ENCODE measurements around the gene POLR2A.
"Not testable (repeated sequence)": the region's sequence is repeated elsewhere in the genome, so short reads cannot be mapped to it uniquely, and the experiment has no call there.

The POLR2A gene

GRCh38 chr17:7478276-7479212 is 5.6 kb upstream of the POLR2A start:
- DNase-seq: peak; percentile 79

DNA sequence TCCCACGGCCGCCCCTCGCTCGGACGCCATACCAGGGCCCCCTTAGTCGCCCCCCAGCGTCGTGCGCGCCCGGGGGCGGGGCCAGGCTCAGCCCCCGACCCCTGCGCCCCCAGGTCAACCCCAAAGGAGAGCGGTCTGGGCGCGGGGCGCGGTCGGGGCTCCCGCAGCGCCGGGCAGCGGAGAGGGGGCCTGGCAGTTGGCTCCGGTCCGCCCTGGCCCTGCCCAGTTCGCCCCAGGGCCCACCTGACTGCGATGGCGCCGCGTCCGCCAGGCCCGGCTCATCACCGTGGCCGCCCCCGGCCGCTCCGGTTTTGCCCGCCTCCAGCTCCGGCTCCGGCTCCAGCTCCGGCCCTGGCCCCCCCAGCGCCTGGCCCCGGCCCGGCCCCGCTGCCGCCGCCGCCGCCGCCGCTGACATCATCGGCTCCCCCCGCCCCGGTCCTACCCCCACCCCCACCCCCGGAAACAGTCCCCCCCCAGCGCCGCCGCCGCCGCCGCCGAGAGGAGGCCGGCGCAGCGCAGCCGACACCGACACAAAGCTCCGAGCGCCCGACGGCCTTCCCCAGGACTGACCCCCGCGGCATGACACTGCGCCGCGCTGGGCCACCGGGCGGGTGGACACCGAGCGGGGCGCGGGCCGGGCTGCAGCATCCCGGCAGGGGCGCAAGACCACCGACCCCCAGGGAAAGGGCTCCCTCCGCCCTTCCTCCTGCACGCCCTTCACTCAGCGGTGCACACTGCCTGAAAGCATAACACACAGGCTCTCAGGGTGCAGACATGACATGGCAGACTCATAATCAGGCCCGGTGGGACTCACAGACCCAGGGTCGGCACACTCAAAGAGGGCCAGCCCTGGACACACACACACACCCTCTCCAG is 4.7 kb upstream of the POLR2A start, which contains the start of gene ZBTB4:
Gene ZBTB4 (minus strand): TSS at position 419 of the 876 bp plus-strand sequence. CDS start 12,830 bp downstream, outside the sequence.
- peak; percentile 92 for DNase-seq

- DNase-seq: no peak
These were observed 4.1 kb upstream of the POLR2A start for GRCh38 chr17:7480089-7480384.

- not testable (repeated sequence) for DNase-seq
These were observed 2.9 kb upstream of the POLR2A start, which contains the start of gene SLC35G6 for GRCh38 chr17:7481275-7481674. SLC35G6 (plus strand) TSS chr17:7481446; CDS start chr17:7481517, 71 bp downstream.

- DNase-seq: not testable (repeated sequence)
These were observed 2.1 kb upstream of the POLR2A start for GRCh38 chr17:7481842-7482741.

DNA sequence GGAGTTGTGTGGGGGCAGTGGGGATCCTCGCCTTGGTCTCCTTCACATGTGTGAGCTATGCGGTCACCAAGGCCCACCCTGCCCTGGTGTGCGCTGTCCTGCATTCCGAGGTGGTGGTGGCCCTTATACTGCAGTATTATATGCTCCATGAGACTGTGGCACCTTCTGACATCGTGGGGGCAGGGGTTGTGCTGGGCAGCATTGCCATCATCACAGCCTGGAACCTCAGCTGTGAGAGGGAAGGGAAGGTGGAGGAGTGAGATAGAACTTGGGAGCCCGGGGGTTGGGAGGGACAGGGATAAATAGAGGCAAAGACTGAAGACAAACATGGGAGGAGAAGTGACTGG is 1.5 kb upstream of the POLR2A start:
- DNase-seq: not testable (repeated sequence)

- peak; percentile 98 for DNase-seq
These were observed 705 bp upstream of the POLR2A start for GRCh38 chr17:7483255-7484066.

GRCh38 chr17:7484919-7485377 is 782 bp downstream of the POLR2A start:
- no peak for DNase-seq

GRCh38 chr17:7486181-7486580 is 2.0 kb downstream of the POLR2A start:
- no peak for DNase-seq

DNA sequence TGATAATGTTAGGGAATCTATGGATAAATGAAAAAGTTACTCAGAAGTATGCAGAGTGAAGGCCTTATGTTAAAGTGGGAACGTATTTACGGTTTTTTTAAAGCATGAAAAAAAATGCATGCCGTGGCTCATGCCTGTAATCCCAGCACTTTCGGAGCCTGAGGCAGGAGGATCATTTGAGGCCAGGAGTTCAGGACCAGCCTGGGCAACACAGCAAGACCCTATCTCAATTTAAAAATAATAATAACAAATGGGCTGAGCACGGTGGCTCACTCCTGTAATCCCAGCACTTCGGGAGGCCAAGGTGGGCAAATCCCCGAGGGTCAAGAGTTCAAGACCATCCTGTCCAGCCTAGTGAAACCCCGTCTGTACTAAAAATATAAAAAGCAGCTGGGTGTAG is 6.0 kb downstream of the POLR2A start:
- DNase-seq: no peak

DNA sequence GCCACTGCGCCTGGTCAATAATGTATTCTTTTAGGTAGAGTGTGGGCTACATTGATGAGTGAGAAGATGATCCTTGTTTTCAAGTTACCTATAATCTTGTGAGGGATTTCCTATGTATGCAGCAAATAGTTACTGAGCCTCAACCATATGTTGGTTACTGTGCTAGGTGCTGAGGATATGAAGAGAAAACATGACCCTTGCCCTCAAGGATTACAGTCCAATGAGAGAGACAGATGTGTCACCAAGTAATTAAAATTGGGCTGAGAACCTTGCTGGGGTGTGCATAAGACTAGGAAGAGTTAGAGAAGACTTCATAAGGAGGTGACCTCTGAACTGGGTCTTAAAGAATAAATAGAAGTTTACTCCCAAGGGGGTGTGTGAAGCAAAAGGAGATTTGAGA is 7.4 kb downstream of the POLR2A start:
- no peak for DNase-seq

GRCh38 chr17:7493941-7494340 is 9.8 kb downstream of the POLR2A start:
- DNase-seq: no peak

- DNase-seq: no peak
These were observed 11.8 kb downstream of the POLR2A start for GRCh38 chr17:7495906-7496434.

GRCh38 chr17:7496470-7497183 is 12.5 kb downstream of the POLR2A start:
- no peak for DNase-seq

DNA sequence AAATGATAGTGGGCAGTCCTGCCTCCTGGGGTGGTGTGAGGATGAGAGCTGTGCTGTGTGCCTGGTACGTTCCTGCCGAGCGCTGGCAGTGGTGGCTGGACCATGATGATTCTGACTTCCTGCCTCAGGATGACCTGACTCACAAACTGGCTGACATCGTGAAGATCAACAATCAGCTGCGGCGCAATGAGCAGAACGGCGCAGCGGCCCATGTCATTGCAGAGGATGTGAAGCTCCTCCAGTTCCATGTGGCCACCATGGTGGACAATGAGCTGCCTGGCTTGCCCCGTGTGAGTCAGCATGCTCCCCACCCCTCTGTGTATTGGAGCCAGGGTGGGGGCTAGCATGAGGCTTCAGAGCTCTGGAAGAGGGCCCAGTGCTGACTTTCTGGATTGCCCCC is 13.1 kb downstream of the POLR2A start:
- DNase-seq: no peak

GRCh38 chr17:7497636-7498035 is 13.5 kb downstream of the POLR2A start:
- DNase-seq: no peak

- no peak for DNase-seq
These were observed 15.0 kb downstream of the POLR2A start for GRCh38 chr17:7499161-7499560.

DNA sequence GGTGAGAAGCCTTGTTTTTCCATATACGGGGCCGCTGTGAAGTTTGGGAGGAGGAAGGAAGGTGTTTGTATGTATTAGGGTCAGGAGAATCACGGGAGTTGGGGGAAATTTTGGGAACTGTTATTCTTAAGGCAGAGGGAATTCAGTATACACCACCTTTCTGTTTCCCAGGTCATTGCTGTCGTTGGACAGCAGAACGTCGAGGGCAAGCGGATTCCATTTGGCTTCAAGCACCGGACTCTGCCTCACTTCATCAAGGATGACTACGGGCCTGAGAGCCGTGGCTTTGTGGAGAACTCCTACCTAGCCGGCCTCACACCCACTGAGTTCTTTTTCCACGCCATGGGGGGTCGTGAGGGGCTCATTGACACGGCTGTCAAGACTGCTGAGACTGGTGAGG is 17.6 kb downstream of the POLR2A start:
- no peak for DNase-seq

DNA sequence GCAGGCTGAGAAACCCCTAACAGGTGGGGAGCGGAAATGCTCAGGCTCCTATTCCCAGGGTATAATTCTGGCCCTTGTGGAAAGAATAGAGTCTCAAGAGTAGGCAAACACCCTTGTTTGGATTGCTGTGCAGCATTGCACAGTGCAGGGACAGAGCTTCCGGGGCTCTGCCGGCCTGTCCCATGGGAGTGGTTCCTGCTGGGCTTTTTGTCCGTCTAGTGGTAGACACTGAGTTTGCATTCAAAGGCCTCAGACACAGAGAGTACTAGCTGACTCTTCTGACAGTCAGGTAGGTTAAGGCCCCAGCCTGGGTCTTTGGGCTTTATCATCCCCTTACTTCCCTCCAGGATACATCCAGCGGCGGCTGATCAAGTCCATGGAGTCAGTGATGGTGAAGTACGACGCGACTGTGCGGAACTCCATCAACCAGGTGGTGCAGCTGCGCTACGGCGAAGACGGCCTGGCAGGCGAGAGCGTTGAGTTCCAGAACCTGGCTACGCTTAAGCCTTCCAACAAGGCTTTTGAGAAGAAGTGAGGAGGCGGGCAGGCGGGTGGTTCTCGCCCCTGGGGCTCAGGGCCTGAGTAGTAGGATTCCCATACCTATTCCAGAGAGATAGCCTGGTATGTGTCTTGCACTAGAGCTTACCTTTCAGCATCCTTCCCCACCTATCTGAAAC is 18.1 kb downstream of the POLR2A start:
- no peak for DNase-seq

GRCh38 chr17:7502987-7503386 is 18.8 kb downstream of the POLR2A start:
- DNase-seq: no peak

All from right kidney (tissue), 1 donor.